GM19328 (cell line): ENCODE data around the gene TUBB6.

Source experiments
- ATAC-seq: cut with Tn5 transposase; IDR thresholded peaks from one replicate; pipeline ENCODE4 v1.9.1; 2021; ENCODE audit warnings: mild to moderate bottlenecking, moderate library complexity; ENCODE audit not compliant: unreplicated experiment

Gene TUBB6

GRCh38 chr18:12307701-12308385 lies at the start of gene TUBB6:
Gene TUBB6, plus strand, starts transcription at chr18:12308241. Its CDS starts 52 bp downstream, at chr18:12308293.
- ATAC-seq: no peak

- ATAC-seq: no peak
Observed at GRCh38 chr18:12258719-12259705, 49.0 kb upstream of the TUBB6 start.

- no peak for ATAC-seq
Observed at GRCh38 chr18:12262748-12263147, 45.3 kb upstream of the TUBB6 start.

GRCh38 chr18:12264864-12265263 lies 43.2 kb upstream of the TUBB6 start:
- ATAC-seq: no peak

- no peak for ATAC-seq
Observed at GRCh38 chr18:12271376-12272235, 36.4 kb upstream of the TUBB6 start.

- no peak for ATAC-seq
Observed at GRCh38 chr18:12274793-12275192, 33.2 kb upstream of the TUBB6 start.

- ATAC-seq: no peak
Observed at GRCh38 chr18:12276736-12277554, 31.1 kb upstream of the TUBB6 start.

- no peak for ATAC-seq
Observed at GRCh38 chr18:12278215-12278671, 29.8 kb upstream of the TUBB6 start.

GRCh38 chr18:12278741-12279682 lies 29.0 kb upstream of the TUBB6 start:
- ATAC-seq: no peak

- no peak for ATAC-seq
Observed at GRCh38 chr18:12279781-12280531, 28.1 kb upstream of the TUBB6 start.

- no peak for ATAC-seq
Observed at GRCh38 chr18:12281861-12282260, 26.2 kb upstream of the TUBB6 start.

- no peak for ATAC-seq
Observed at GRCh38 chr18:12282442-12283039, 25.5 kb upstream of the TUBB6 start.

GRCh38 chr18:12283256-12283655 lies 24.8 kb upstream of the TUBB6 start:
- no peak for ATAC-seq

GRCh38 chr18:12283666-12284065 lies 24.4 kb upstream of the TUBB6 start:
- no peak for ATAC-seq

GRCh38 chr18:12287131-12287681 lies 20.8 kb upstream of the TUBB6 start:
- no peak for ATAC-seq

GRCh38 chr18:12287684-12288402 lies 20.2 kb upstream of the TUBB6 start:
- ATAC-seq: no peak

- no peak for ATAC-seq
Observed at GRCh38 chr18:12288403-12288755, 19.7 kb upstream of the TUBB6 start.
